Pancreas (tissue), 10 donors: ENCODE results near the gene CTPS1. TPM values are rescaled to one million over a fixed set of nuclear protein-coding genes. Genes with fewer than 3 reads are reported as not detected.

Experiments
- ATAC-seq, 4 donors: fragments of 200-7000 bp; cut with Tn5 transposase; one replicate each; pipeline versions ENCODE4 v1.8.0 to v1.9.1; 2020; ENCODE audit warnings: mild to moderate bottlenecking in 4 of 4, moderate library complexity in 4 of 4
- DNase-seq, 6 donors: peaks; one replicate each; pipeline ENCODE4 v3.0.0-alpha.2; 2020
- FAIRE-seq: peaks from 2 replicates; lab custom pipeline; 2012; peaks lifted over from hg19 to GRCh38; lab: Jason Lieb, UNC
- H3K27ac ChIP-seq, 4 donors: fragments of 200-600 bp; sonication (generic); 1 replicate in 3 of 4; 2 replicates in 1 of 4; pipeline versions ENCODE4 v1.5.0 to v1.8.0; 2020
- H3K27me3 ChIP-seq, 4 donors: fragments of 200-600 bp; one replicate each; pipeline ENCODE4 v1.8.0; 2021
- H3K36me3 ChIP-seq, 3 donors: fragments of 200-600 bp; sonication (generic) in 1 of 3; one replicate each; pipeline versions ENCODE4 v1.5.0 to v1.8.0; 2020 to 2021
- H3K4me1 ChIP-seq, 3 donors: fragments of 200-600 bp; one replicate each; pipeline ENCODE4 v1.8.0; 2021
- H3K4me3 ChIP-seq, 4 donors: fragments of 200-600 bp; sonication (generic) in 2 of 4; one replicate each; pipeline versions ENCODE4 v1.5.0 to v1.8.0; 2020 to 2021
- H3K9me3 ChIP-seq, 4 donors: fragments of 200-600 bp; one replicate each; pipeline ENCODE4 v1.8.0; 2021
- CTCF ChIP-seq, 4 donors: fragments of 200-600 bp; sonication (generic) in 3 of 4; IDR thresholded peaks; one replicate each; pipeline versions ENCODE4 v1.5.0 to v1.8.0; 2021; ENCODE audit warnings: antibody characterized with exemption in 4 of 4
- WGBS, 2 donors: extraction: QIAGEN DNeasy Blood & Tissue Kit; methylation state at CpG; one replicate each; pipeline ENCODE4 v1.1.7; 2013; 5-methylcytosine and 5-hydroxymethylcytosine counted together
- intact Hi-C, 3 donors: fragments of 100-400 bp; cut with DNase I; formaldehyde crosslinking; loops; one replicate each; pipeline versions ENCODE4 v1.11.1 to v1.14.2; 2022
- polyA plus RNA-seq, 2 donors: library from polyadenylated mRNA; stranded (reverse); fragments of 200-250 nt; gene quantifications; one replicate each; pipeline ENCODE4 v1.2.3, GENCODE V29; 2013
- total RNA-seq, 6 donors: library from RNA; stranded (reverse); fragmentation: NEBNext Ultra II Directional in 4 of 6; extraction: Animal tissue kit (Norgen Biotek cat#: 25700) in 4 of 6; gene quantifications; one replicate each; pipeline versions ENCODE4 v1.2.1 to v1.2.4, GENCODE V29; 2021 to 2023
- donor health status: healthy with polysubstance abuse.
- donor health status: DM: no; HTN: no; CAD: no; lungs with moderate emphysema.
- donor health status: DM: no; HTN: no; CAD: no.
- donor health status: control.
- donor health status: control.
- donor health status: Bipolar disorder and iron deficiency.
- donor health status: DM: yes; HTN: yes; CAD: no.
- donor health status: DM: no; HTN: no; CAD: no.
- donor health status: DM: no; HTN: no; CAD: no.
- donor health status: DM: yes; HTN: yes; CAD: no.

CTPS1 gene
- total and polyA plus RNA-seq, 8 donors = 4.1 to 8.7 (median 7.3) TPM

GRCh38 chr1:40978886-40979240 lies 633 bp upstream of the CTPS1 start:
- WGBS, 2 donors = 41 to 45% methylated on average over 17 of the region's 17 CpGs
- FAIRE-seq (no peak), ATAC-seq (no peak), DNase-seq (no peak)
- H3K27me3 ChIP-seq = no peaks in the 10 kb centered on the region
- intact Hi-C loops = no loop called here
- H3K36me3 ChIP-seq = no peaks in the 10 kb centered on the region
- no peak for TF ChIP-seq CTCF (IDR thresholded peaks at IDR 0.05)
- peak overlapping the region; percentile 62 to 95 (median 64) for H3K4me3 ChIP-seq
- peak overlapping the region; percentile 83 to 85 (median 85) for H3K27ac ChIP-seq
- H3K9me3 ChIP-seq = no peaks in the 10 kb centered on the region
- peaks cover 0 to 17% (median 13%) of the 10 kb centered on the region in 3 donors for H3K4me1 ChIP-seq

- FAIRE-seq (no peak), ATAC-seq (peak in 2 of 4 donors; percentile 2 to 28), DNase-seq (no peak)
- H3K36me3 ChIP-seq = no peaks in the 10 kb centered on the region
- peak overlapping the region; percentile 62 to 95 (median 64) for H3K4me3 ChIP-seq
- H3K27ac ChIP-seq = peak overlapping the region in 2 of 4 donors; percentile 85
- no peaks in the 10 kb centered on the region for H3K9me3 ChIP-seq
- intact Hi-C loops = no loop called here
- peaks cover 0 to 17% (median 13%) of the 10 kb centered on the region in 3 donors for H3K4me1 ChIP-seq
- WGBS, 2 donors = 0 to 1% methylated on average over 36 to 50 of the region's 50 CpGs
- no peaks in the 10 kb centered on the region for H3K27me3 ChIP-seq
- no peak for TF ChIP-seq CTCF (IDR thresholded peaks at IDR 0.05)
Observed at GRCh38 chr1:40980068-40980452, 564 bp downstream of the CTPS1 start.

- no peaks in the 10 kb centered on the region for H3K27me3 ChIP-seq
- H3K9me3 ChIP-seq = no peaks in the 10 kb centered on the region
- TF ChIP-seq CTCF (IDR thresholded peaks at IDR 0.05) = no peak
- H3K36me3 ChIP-seq = no peaks in the 10 kb centered on the region
- H3K4me1 ChIP-seq = peaks cover 4 to 17% (median 16%) of the 10 kb centered on the region in 3 donors
- FAIRE-seq = no peak
- intact Hi-C loops = no loop called here
- H3K4me3 ChIP-seq = peak overlapping the region; percentile 62 to 95 (median 64)
- WGBS, 2 donors = 29 to 35% methylated on average over 27 of the region's 27 CpGs
- DNase-seq = peak in 4 of 6 donors; percentile 20 to 35 (median 26)
- no peak for ATAC-seq
- peak overlapping the region in 2 of 4 donors; percentile 85 for H3K27ac ChIP-seq
Observed at GRCh38 chr1:40980453-40981121, 1.1 kb downstream of the CTPS1 start.

- WGBS, 2 donors = 73 to 80% methylated on average over 14 of the region's 14 CpGs
- no peak for DNase-seq
- no peak for FAIRE-seq
- Histone ChIP-seq H3K27ac (no peak overlapping the region), H3K4me3 (peak overlapping the region in 1 of 4 donors; percentile 1), H3K27me3 (no peaks in the 10 kb centered on the region), H3K9me3 (no peaks in the 10 kb centered on the region), H3K4me1 (peaks cover 9 to 23% (median 23%) of the 10 kb centered on the region in 3 donors), H3K36me3 (no peaks in the 10 kb centered on the region)
- TF ChIP-seq CTCF (IDR thresholded peaks at IDR 0.05) = no peak
- intact Hi-C loops = no loop called here
- ATAC-seq = no peak
Observed at GRCh38 chr1:40981691-40982448, 2.4 kb downstream of the CTPS1 start.
